Measurements from ENCODE around the gene BACE2.

Gene BACE2

GRCh38 chr21:41163091-41163490 lies 4.9 kb upstream of the BACE2 start:
- H3K4me3 Mint-ChIP-seq = no peak overlapping the region
- ATAC-seq = no peak
- no peak for DNase-seq
- peaks cover 7% of the 10 kb centered on the region for H3K9me3 Mint-ChIP-seq
- H3K36me3 Mint-ChIP-seq (ENCODE audit: low read depth) = no peaks in the 10 kb centered on the region
- H3K27me3 Mint-ChIP-seq = peaks cover 27% of the 10 kb centered on the region
- H3K4me1 Mint-ChIP-seq = no peaks in the 10 kb centered on the region
- H3K27ac Mint-ChIP-seq = no peak overlapping the region

DNA sequence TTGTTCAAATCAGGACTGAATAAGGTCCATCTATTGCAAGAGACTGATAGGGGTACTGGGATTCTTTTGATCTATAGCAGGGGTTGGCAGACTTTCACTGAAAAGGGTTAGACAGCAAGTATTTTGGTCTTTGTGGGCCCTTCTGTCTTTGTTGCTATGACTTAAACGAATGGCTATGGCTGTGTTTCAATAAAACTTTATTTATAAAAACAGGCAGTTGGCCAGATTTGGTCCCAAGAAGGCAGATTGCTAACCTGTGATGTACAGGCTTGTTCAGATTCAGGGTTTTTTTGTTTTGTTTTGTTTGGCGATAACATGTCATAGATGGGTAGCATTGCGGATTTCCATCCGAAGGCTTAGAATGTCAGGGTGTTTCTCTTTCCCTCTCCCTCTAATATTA lies 3.9 kb upstream of the BACE2 start:
- H3K4me1 Mint-ChIP-seq = peaks cover 2% of the 10 kb centered on the region
- H3K36me3 Mint-ChIP-seq (ENCODE audit: low read depth) = no peaks in the 10 kb centered on the region
- no peak overlapping the region for H3K4me3 Mint-ChIP-seq
- peaks cover 29% of the 10 kb centered on the region for H3K27me3 Mint-ChIP-seq
- no peak for ATAC-seq
- DNase-seq = no peak
- H3K27ac Mint-ChIP-seq = no peak overlapping the region
- H3K9me3 Mint-ChIP-seq = no peaks in the 10 kb centered on the region

- no peaks in the 10 kb centered on the region for H3K9me3 Mint-ChIP-seq
- peaks cover 6% of the 10 kb centered on the region for H3K4me1 Mint-ChIP-seq
- no peaks in the 10 kb centered on the region for H3K36me3 Mint-ChIP-seq (ENCODE audit: low read depth)
- peaks cover 36% of the 10 kb centered on the region for H3K27me3 Mint-ChIP-seq
- H3K27ac Mint-ChIP-seq = no peak overlapping the region
- ATAC-seq = no peak
- no peak for DNase-seq
- no peak overlapping the region for H3K4me3 Mint-ChIP-seq
Measured at GRCh38 chr21:41164981-41165655, 2.8 kb upstream of the BACE2 start.

GRCh38 chr21:41166884-41167283 lies 1.1 kb upstream of the BACE2 start:
- Mint-ChIP-seq H3K4me3 (no peak overlapping the region), H3K36me3 (ENCODE audit: low read depth) (no peaks in the 10 kb centered on the region), H3K4me1 (peaks cover 6% of the 10 kb centered on the region), H3K9me3 (no peaks in the 10 kb centered on the region), H3K27me3 (peaks cover 43% of the 10 kb centered on the region), H3K27ac (no peak overlapping the region)
- ATAC-seq (no peak), DNase-seq (no peak)

GRCh38 chr21:41168391-41169257 lies 664 bp downstream of the BACE2 start:
- peak overlapping the region; percentile 61 for H3K4me3 Mint-ChIP-seq
- no peak overlapping the region for H3K27ac Mint-ChIP-seq
- peaks cover 45% of the 10 kb centered on the region for H3K27me3 Mint-ChIP-seq
- DNase-seq (peak; percentile 6), ATAC-seq (no peak)
- no peaks in the 10 kb centered on the region for H3K36me3 Mint-ChIP-seq (ENCODE audit: low read depth)
- H3K9me3 Mint-ChIP-seq = no peaks in the 10 kb centered on the region
- H3K4me1 Mint-ChIP-seq = peaks cover 6% of the 10 kb centered on the region

DNA sequence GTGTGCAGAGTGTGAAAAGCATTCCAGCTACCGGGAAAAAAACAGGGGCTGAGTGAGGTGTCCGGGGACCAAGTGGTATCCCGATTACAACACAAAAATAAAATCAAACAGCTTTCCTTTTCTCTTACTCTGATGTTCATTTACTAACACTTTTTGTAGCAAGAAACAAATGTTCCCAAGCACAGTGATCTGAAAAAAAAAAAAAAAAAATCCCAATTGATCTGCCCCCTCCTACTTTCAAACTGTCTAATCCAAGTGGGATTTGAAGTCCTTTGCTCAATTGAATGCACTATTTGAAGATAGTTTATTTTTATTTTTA lies 1.3 kb downstream of the BACE2 start:
- Mint-ChIP-seq H3K9me3 (no peaks in the 10 kb centered on the region), H3K4me3 (peak overlapping the region; percentile 61), H3K27ac (no peak overlapping the region), H3K4me1 (peaks cover 6% of the 10 kb centered on the region), H3K27me3 (peaks cover 44% of the 10 kb centered on the region), H3K36me3 (ENCODE audit: low read depth) (no peaks in the 10 kb centered on the region)
- ATAC-seq (no peak), DNase-seq (no peak)

DNA sequence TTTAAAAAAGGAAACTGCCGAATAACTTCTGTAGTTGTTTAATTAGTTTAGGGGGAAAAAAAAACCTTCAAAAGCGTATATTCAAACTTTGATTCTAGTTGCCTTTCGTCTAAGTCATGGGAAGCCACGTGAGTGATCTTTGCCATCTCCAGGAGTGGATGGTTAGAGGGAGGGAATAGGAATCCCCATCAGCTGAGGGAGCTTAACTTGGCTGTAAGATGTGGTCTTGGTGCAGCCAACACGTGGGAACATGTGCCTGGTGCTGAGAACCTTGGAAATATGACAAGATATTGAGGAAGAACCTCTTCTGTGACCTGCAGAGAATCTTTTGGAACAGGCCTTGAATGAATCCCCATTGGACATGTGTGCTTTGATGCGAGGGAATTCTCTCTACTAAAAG lies 1.7 kb downstream of the BACE2 start:
- Mint-ChIP-seq H3K27me3 (peaks cover 48% of the 10 kb centered on the region), H3K9me3 (no peaks in the 10 kb centered on the region), H3K4me3 (no peak overlapping the region), H3K27ac (no peak overlapping the region), H3K4me1 (peaks cover 6% of the 10 kb centered on the region), H3K36me3 (ENCODE audit: low read depth) (no peaks in the 10 kb centered on the region)
- ATAC-seq (no peak), DNase-seq (no peak)

- no peaks in the 10 kb centered on the region for H3K9me3 Mint-ChIP-seq
- DNase-seq (peak; percentile 18), ATAC-seq (no peak)
- H3K4me1 Mint-ChIP-seq = peaks cover 6% of the 10 kb centered on the region
- H3K36me3 Mint-ChIP-seq (ENCODE audit: low read depth) = no peaks in the 10 kb centered on the region
- H3K27me3 Mint-ChIP-seq = peaks cover 45% of the 10 kb centered on the region
- H3K27ac Mint-ChIP-seq = no peak overlapping the region
- no peak overlapping the region for H3K4me3 Mint-ChIP-seq
Measured at GRCh38 chr21:41170442-41170841, 2.5 kb downstream of the BACE2 start.

GRCh38 chr21:41170859-41171609 lies 3.1 kb downstream of the BACE2 start:
- no peak overlapping the region for H3K4me3 Mint-ChIP-seq
- DNase-seq = no peak
- no peaks in the 10 kb centered on the region for H3K36me3 Mint-ChIP-seq (ENCODE audit: low read depth)
- no peaks in the 10 kb centered on the region for H3K9me3 Mint-ChIP-seq
- H3K4me1 Mint-ChIP-seq = peaks cover 6% of the 10 kb centered on the region
- no peak for ATAC-seq
- peaks cover 40% of the 10 kb centered on the region for H3K27me3 Mint-ChIP-seq
- no peak overlapping the region for H3K27ac Mint-ChIP-seq

DNA sequence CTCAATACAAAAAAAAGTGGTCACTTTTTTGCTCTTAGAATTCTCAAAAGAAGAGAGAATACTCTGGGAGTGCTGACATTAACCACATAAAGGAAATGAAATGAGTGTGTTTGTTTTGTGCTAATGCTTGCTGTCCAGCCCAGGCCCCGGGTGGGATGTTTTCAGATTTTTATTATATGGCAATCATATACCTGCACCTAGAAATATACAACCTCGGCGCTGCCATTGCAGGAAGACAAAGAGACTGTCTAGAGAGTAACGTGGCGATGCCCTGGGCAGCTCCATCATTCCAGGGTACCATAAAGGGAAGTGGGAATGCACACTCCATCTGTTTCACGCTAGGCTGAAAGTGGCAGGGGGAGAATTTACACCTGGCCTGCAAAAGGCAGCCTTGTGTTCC lies 7.1 kb downstream of the BACE2 start:
- ATAC-seq (no peak), DNase-seq (no peak)
- no peak overlapping the region for H3K4me3 Mint-ChIP-seq
- no peaks in the 10 kb centered on the region for H3K4me1 Mint-ChIP-seq
- H3K27ac Mint-ChIP-seq = no peak overlapping the region
- H3K27me3 Mint-ChIP-seq = peaks cover 27% of the 10 kb centered on the region
- no peaks in the 10 kb centered on the region for H3K9me3 Mint-ChIP-seq
- H3K36me3 Mint-ChIP-seq (ENCODE audit: low read depth) = no peaks in the 10 kb centered on the region

- Mint-ChIP-seq H3K27me3 (peaks cover 24% of the 10 kb centered on the region), H3K4me3 (no peak overlapping the region)
Measured at GRCh38 chr21:41176846-41177245, 8.9 kb downstream of the BACE2 start.

DNA sequence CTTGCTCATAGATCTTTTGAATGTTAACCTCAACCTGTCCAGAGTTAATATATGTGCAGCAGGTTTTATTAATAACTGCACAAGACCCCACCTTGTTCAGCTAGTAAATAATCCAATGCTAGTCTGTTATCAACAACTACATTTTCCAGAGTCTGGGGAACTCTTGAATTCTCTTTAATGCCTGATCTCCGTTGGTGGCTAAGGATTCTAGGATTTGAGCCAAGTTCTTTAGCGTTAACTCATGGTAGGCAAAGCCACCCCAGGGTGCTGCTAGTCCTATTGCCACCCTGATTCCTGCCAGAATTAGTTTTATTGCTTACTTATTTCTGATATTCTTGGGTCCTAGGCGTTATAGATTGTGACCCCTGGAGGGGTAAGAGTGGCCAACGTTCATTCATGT lies 12.8 kb downstream of the BACE2 start:
- Mint-ChIP-seq H3K27me3 (peaks cover 16% of the 10 kb centered on the region), H3K4me3 (no peak overlapping the region), H3K9me3 (no peaks in the 10 kb centered on the region), H3K36me3 (ENCODE audit: low read depth) (no peaks in the 10 kb centered on the region), H3K27ac (no peak overlapping the region), H3K4me1 (no peaks in the 10 kb centered on the region)
- DNase-seq (no peak), ATAC-seq (no peak)

More at GRCh38 chr21:41176846-41177245, 8.9 kb downstream of the BACE2 start:
- Mint-ChIP-seq H3K4me1 (no peaks in the 10 kb centered on the region), H3K36me3 (ENCODE audit: low read depth) (no peaks in the 10 kb centered on the region), H3K27ac (no peak overlapping the region), H3K9me3 (no peaks in the 10 kb centered on the region)
- ATAC-seq (no peak), DNase-seq (no peak)

GRCh38 chr21:41182547-41182946 lies 14.6 kb downstream of the BACE2 start:
- no peaks in the 10 kb centered on the region for H3K9me3 Mint-ChIP-seq

DNA sequence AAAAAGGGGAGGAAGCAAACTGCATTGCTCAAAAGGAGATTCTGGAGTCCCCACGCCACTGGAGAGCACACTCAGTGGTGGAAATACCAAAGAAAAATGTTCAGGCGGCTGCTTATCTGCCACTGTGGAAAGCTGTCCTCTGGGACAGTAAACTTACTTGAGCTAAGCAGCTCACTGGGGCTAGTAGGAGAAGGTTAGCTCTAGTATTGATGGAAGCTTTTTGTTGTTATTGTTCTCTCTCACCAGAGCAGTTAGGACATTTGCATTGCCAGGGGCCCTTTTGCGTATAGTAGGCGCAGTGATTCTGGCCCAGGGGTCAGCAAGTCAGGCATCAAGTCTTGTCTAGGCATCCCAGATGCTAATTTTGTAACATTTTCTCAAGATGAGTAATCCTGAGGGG lies 15.6 kb downstream of the BACE2 start:
- no peaks in the 10 kb centered on the region for H3K4me1 Mint-ChIP-seq
- no peak overlapping the region for H3K4me3 Mint-ChIP-seq
- H3K27me3 Mint-ChIP-seq = peaks cover 12% of the 10 kb centered on the region
- DNase-seq (no peak), ATAC-seq (no peak)
- no peaks in the 10 kb centered on the region for H3K36me3 Mint-ChIP-seq (ENCODE audit: low read depth)
- no peak overlapping the region for H3K27ac Mint-ChIP-seq
- no peaks in the 10 kb centered on the region for H3K9me3 Mint-ChIP-seq

More at GRCh38 chr21:41182547-41182946, 14.6 kb downstream of the BACE2 start:
- Mint-ChIP-seq H3K4me3 (no peak overlapping the region), H3K36me3 (ENCODE audit: low read depth) (no peaks in the 10 kb centered on the region), H3K27ac (no peak overlapping the region), H3K27me3 (peaks cover 13% of the 10 kb centered on the region), H3K4me1 (no peaks in the 10 kb centered on the region)
- no peak for DNase-seq
- ATAC-seq = no peak

DNA sequence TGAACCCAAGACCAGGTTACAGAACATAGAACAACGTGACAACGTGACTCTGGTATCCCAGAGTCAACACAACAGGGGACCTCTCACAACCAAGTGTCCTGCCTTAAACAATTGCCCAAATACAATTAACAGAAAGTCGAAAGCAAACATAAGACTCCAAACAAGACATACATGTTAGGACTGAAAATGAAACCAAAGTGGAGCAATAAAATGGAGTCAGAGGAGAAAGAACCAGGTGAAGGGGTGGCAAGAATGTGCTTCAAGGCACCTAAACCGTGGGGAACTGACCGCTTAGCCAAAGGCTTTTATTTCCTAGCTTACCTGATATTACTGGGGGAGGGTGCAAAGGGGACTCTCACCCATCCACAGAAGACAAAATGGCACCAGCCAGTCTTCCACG lies 17.8 kb downstream of the BACE2 start:
- Mint-ChIP-seq H3K4me3 (no peak overlapping the region), H3K4me1 (no peaks in the 10 kb centered on the region)

More for the DNA sequence above, 17.8 kb downstream of the BACE2 start:
- peaks cover 9% of the 10 kb centered on the region for H3K9me3 Mint-ChIP-seq
- H3K27me3 Mint-ChIP-seq = peaks cover 5% of the 10 kb centered on the region
- peaks cover 2% of the 10 kb centered on the region for H3K36me3 Mint-ChIP-seq (ENCODE audit: low read depth)
- no peak for ATAC-seq
- H3K27ac Mint-ChIP-seq = no peak overlapping the region
- no peak for DNase-seq
